AG08395 (cell line): ENCODE results near the gene TNRC18.

ENCODE experiments used
- DNase-seq: peaks from one replicate; pipeline ENCODE4 v3.0.0; 2012; ENCODE audit warnings: mixed read lengths, low spot score

The TNRC18 gene

GRCh38 chr7:5428478-5429252 is 5.0 kb upstream of the TNRC18 start:
- no peak for DNase-seq

- no peak for DNase-seq
Measured at GRCh38 chr7:5426226-5426475, 2.5 kb upstream of the TNRC18 start.

GRCh38 chr7:5425507-5426225 is 2.0 kb upstream of the TNRC18 start:
- no peak for DNase-seq

- no peak for DNase-seq
Measured at GRCh38 chr7:5424749-5425506, 1.3 kb upstream of the TNRC18 start.

- DNase-seq = peak; percentile 95
Measured at GRCh38 chr7:5423976-5424748, 528 bp upstream of the TNRC18 start.

GRCh38 chr7:5422396-5423305 is 983 bp downstream of the TNRC18 start:
- no peak for DNase-seq

- DNase-seq = no peak
Measured at GRCh38 chr7:5421714-5422395, 1.8 kb downstream of the TNRC18 start.

- DNase-seq = no peak
Measured at GRCh38 chr7:5420881-5421713, 2.5 kb downstream of the TNRC18 start.

GRCh38 chr7:5420067-5420880 is 3.4 kb downstream of the TNRC18 start:
- DNase-seq = no peak

- no peak for DNase-seq
Measured at GRCh38 chr7:5419539-5420066, 4.0 kb downstream of the TNRC18 start.

- no peak for DNase-seq
Measured at GRCh38 chr7:5418285-5418582, 5.4 kb downstream of the TNRC18 start.

- no peak for DNase-seq
Measured at GRCh38 chr7:5417106-5418071, 6.2 kb downstream of the TNRC18 start.

GRCh38 chr7:5414916-5415315 is 8.7 kb downstream of the TNRC18 start:
- no peak for DNase-seq

GRCh38 chr7:5413449-5413786 is 10.2 kb downstream of the TNRC18 start:
- DNase-seq = no peak

- no peak for DNase-seq
Measured at GRCh38 chr7:5408777-5409176, 14.9 kb downstream of the TNRC18 start.

- DNase-seq = no peak
Measured at GRCh38 chr7:5406957-5407945, 16.4 kb downstream of the TNRC18 start.

- DNase-seq = no peak
Measured at GRCh38 chr7:5404421-5404826, 19.2 kb downstream of the TNRC18 start.
